ENCODE data around the gene PRKCE. TPM values are rescaled to one million over a fixed set of nuclear protein-coding genes. Genes with fewer than 3 reads are reported as not detected.

PRKCE gene
- total RNA-seq: 20.8 TPM

GRCh38 chr2:45651415-45652089, at the start of gene PRKCE:
TSS of gene PRKCE (plus strand) at chr2:45651675.
- peak; percentile 51 for DNase-seq (ENCODE audit: low spot score)

- no peak for DNase-seq (ENCODE audit: low spot score)
Observed at GRCh38 chr2:45602624-45603023, 48.9 kb upstream of the PRKCE start.

- no peak for DNase-seq (ENCODE audit: low spot score)
Observed at GRCh38 chr2:45605116-45605515, 46.4 kb upstream of the PRKCE start.

GRCh38 chr2:45606796-45607195, 44.7 kb upstream of the PRKCE start:
- DNase-seq (ENCODE audit: low spot score): no peak

GRCh38 chr2:45607701-45608100, 43.8 kb upstream of the PRKCE start:
- no peak for DNase-seq (ENCODE audit: low spot score)

- DNase-seq (ENCODE audit: low spot score): peak; percentile 47
Observed at GRCh38 chr2:45610281-45611019, 41.0 kb upstream of the PRKCE start.

GRCh38 chr2:45611020-45611859, 40.2 kb upstream of the PRKCE start, which contains the start of gene SRBD1:
TSS of gene SRBD1 (minus strand) at chr2:45611267. CDS start at chr2:45605441, 5,826 bp downstream.
- peak; percentile 95 for DNase-seq (ENCODE audit: low spot score)

GRCh38 chr2:45612285-45612684, 39.2 kb upstream of the PRKCE start:
- no peak for DNase-seq (ENCODE audit: low spot score)

GRCh38 chr2:45612731-45613130, 38.7 kb upstream of the PRKCE start:
- no peak for DNase-seq (ENCODE audit: low spot score)

GRCh38 chr2:45614330-45614729, 37.1 kb upstream of the PRKCE start:
- DNase-seq (ENCODE audit: low spot score): no peak

GRCh38 chr2:45614871-45615415, 36.5 kb upstream of the PRKCE start:
- DNase-seq (ENCODE audit: low spot score): no peak

GRCh38 chr2:45616658-45617411, 34.6 kb upstream of the PRKCE start:
- DNase-seq (ENCODE audit: low spot score): no peak

- DNase-seq (ENCODE audit: low spot score): no peak
Observed at GRCh38 chr2:45617496-45617895, 34.0 kb upstream of the PRKCE start.

GRCh38 chr2:45622336-45623075, 29.0 kb upstream of the PRKCE start:
- no peak for DNase-seq (ENCODE audit: low spot score)

- DNase-seq (ENCODE audit: low spot score): no peak
Observed at GRCh38 chr2:45623098-45623497, 28.4 kb upstream of the PRKCE start.

GRCh38 chr2:45625824-45626223, 25.7 kb upstream of the PRKCE start:
- no peak for DNase-seq (ENCODE audit: low spot score)

GRCh38 chr2:45626387-45627221, 24.9 kb upstream of the PRKCE start:
- DNase-seq (ENCODE audit: low spot score): no peak

- DNase-seq (ENCODE audit: low spot score): no peak
Observed at GRCh38 chr2:45627911-45628310, 23.6 kb upstream of the PRKCE start.

- DNase-seq (ENCODE audit: low spot score): no peak
Observed at GRCh38 chr2:45629971-45630370, 21.5 kb upstream of the PRKCE start.

GRCh38 chr2:45631319-45631718, 20.2 kb upstream of the PRKCE start:
- DNase-seq (ENCODE audit: low spot score): no peak

Measured in mucosa of gallbladder (tissue), 1 donor.